Right ventricle myocardium inferior (tissue), 1 donor: ENCODE data around the gene PRKAR1B. TPM values are rescaled to one million over a fixed set of nuclear protein-coding genes. Genes with fewer than 3 reads are reported as not detected.
"Not testable (repeated sequence)": the region's sequence is repeated elsewhere in the genome, so short reads cannot be mapped to it uniquely, and the experiment has no call there.

Experiments used
- ATAC-seq: fragments of 200-7000 bp; cut with Tn5 transposase; one replicate; pipeline ENCODE4 v1.9.1; 2020; ENCODE audit warnings: mild to moderate bottlenecking, moderate library complexity
- DNase-seq: peaks from one replicate; pipeline ENCODE4 v3.0.0; 2021; ENCODE audit errors: missing footprints
- intact Hi-C: fragments of 100-400 bp; cut with DNase I; formaldehyde crosslinking; loops from one replicate; pipeline ENCODE4 v1.11.0; 2022
- total RNA-seq: library from RNA; stranded (reverse); fragmentation: NEBNext Ultra II Directional; extraction: Animal tissue kit (Norgen Biotek cat#: 25700); gene quantifications from one replicate; pipeline ENCODE4 v1.2.1, GENCODE V29; 2021
- donor health status: DM: no; HTN: yes; CAD: no; lungs with severe emphysema.

Gene PRKAR1B
- total RNA-seq, 1 donor from 2014 or later: 16.7 TPM

DNA sequence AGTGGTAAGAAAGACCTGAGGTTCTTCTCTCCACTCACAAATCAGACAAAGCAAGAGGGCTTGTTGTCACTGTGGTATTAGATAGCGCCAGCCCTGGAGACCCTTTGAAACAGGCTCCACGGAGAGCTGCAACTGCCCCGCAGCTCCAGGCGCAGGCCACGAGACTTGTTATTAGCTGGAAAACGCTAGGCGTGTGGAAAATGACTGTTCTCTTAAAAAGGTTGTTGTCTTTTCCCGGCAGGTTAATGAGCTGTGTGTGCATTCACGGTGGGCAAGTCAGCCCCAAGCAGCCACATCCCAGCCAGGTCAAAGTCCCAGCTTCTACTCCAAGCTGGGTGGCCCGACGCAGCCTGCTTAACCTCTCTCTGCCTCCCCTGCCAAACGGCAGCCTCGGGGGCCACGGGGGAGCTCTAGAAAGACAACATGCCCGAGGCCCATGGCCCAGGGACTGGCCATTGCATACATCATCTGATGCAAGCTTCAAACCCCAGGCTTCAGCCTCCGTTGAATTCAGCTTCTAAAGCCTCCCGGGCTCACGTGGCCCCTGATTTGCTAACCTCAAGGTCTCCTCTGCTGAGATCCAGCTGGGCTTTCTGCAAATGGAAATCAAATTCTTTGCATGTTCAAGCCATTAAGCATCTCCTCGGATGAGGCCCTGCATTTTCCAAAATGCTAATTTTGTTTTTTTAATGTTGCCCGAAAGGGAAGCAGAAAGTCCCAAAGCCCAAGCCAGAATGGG, 61.9 kb downstream of the PRKAR1B start:
- intact Hi-C loops: loop anchor here (2.0 to 5.0 kb wide), 3 partner anchors 37 to 144 kb away; partner anchors contain the start of genes DNAAF5 and PRKAR1B
- ATAC-seq (no peak), DNase-seq (no peak)

DNA sequence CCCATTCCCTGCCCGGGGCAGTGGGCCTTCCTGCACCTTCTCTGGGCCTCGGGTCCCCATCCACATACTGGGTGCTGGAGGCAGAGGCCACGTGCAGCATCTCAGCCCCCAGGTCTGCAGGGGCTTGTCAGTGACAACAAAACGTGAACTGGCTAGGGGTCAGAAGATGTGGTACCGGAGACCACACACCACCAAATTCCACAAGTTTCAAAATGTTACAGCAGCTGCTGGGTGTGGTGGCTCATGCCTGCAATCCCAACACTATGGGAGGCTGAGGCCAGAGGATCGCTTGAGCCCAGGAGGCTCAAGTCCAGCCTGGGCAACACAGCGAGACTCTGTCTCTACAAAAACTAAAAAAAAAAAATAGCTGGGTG, 62.7 kb downstream of the PRKAR1B start:
- intact Hi-C loops: loop anchor here (2.0 kb wide), 1 partner anchor 144 kb away; no protein-coding TSS in a partner anchor
- ATAC-seq (no peak), DNase-seq (no peak)

DNA sequence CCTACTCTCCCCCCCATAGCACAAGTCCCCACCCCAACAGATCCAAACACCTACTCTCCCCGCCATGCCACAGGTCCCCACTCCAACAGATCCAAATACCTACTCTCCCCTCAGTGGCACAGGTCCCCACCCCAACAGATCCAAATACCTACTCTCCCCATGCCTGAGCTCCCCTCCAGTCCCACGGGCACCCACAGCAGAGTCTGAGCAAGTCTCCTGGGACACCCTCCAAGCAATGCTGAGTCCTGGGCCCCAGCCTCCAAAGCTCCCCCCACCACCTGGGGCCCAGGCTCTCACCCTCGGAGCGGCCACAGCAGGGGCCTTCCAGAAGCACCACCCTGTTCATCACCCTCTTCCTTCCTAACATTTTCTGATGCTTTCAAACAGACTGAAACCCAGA, 64.5 kb downstream of the PRKAR1B start:
- intact Hi-C loops: no loop called here
- DNase-seq: no peak
- ATAC-seq: no peak

DNA sequence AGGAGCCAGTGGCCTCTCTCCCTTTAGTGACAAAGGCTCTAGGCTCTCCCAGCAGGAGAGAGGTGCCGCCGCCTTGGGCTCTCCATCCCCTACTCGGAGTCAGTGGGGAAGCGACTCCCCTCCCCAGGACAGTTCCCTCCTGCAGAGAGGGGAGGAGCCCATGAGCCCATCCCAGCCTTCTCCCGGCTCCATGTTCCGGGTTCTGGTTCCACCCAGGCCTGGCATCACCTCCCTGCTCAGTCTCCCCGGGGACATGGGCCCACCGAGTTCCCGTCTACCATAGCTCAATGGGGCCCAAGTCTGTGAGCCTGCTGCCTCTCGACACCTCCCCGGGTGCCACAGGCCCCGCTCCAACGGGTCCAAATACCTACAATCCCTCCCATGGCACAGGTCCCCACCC, 67.1 kb downstream of the PRKAR1B start:
- ATAC-seq (no peak), DNase-seq (no peak)
- intact Hi-C loops: no loop called here

DNA sequence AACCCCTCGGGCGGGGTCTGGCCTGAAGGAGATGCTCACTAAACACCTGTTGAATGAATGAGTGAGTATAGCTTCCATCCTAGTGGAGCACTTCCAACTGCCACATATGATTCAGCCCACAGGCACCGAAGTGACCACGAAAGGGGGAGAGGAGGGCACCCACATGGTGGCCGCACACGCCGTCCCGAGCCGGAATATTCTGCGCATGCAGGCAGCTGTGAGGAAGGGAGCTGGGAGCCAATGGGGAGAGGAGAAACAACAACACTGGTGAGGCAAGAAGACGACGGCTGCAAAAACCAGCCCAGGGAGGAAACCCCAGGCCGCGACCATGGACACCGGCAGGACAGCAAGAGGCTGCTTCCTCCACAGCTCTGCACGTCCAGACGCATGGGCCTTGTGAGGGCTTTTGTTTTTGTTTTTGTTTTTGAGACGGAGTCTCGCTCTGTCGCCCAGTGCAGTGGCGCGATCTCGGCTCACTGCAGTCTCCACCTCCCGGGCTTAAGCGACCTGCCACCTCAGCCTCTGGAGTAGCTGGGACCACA, 67.7 kb downstream of the PRKAR1B start:
- no peak for DNase-seq
- intact Hi-C loops: no loop called here
- no peak for ATAC-seq

DNA sequence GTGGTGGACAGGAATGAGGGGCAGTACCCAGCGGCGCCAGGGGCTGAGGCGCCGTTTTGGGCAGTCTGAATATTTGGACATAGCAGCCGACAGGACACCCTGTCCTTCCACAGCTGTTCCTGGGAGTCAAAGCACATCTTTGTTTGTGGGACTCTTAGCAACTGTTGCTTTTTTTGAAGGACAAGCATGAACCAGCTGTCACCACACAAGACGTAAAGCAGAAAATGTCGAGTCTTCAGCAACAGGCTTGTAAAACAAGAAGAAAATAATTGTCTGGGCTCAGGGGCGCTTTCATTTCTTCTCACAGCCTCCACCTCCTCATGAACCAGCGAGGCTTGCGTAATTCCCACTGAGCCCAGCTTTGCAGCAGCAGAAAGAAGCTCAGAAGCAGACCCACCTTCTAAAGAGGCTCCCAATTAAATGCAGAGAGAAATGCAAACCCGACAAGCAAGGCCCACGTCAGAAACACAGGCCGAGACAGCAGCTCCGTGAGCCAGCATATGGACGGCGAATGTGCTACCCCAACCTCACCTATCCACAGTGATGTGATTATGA, 69.4 kb downstream of the PRKAR1B start:
- no peak for DNase-seq
- peak; percentile 93 for ATAC-seq
- intact Hi-C loops: no loop called here

DNA sequence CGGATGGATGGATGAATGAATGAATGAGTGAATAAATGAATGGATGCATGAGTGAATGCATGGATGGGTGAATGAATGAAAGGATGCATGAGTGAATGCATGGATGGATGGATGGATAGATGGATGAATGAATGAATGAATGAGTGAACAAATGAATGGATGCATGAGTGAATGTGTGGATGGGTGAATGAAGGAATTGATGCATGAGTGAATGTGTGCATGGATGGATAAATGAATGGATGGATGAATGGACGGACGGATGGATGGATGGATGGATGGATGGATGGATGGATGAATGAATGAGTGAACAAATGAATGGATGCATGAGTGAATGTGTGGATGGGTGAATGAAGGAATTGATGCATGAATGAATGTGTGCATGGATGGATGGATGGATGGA, 70.1 kb downstream of the PRKAR1B start:
- DNase-seq, ATAC-seq, intact Hi-C loops: not testable (repeated sequence)

DNA sequence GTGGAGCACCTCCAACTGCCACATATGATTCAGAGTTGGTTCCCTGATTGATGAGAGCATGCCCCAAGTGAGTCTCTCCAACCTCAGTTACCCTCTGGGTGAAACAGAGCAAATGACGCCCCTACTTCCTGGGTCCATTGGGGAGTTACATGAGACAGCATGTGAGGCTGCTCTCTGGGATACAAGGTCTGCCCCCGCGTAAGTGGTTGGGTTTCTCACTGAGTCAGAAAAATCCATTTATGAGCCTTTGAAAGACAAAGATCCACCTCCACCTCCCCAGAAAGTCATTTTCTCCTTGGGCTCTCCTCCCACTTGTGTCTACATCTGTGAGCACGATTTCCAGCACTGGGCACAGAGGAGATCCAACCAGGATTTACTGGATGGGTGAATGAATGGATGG, 71.3 kb downstream of the PRKAR1B start:
- intact Hi-C loops: no loop called here
- ATAC-seq: no peak
- no peak for DNase-seq

DNA sequence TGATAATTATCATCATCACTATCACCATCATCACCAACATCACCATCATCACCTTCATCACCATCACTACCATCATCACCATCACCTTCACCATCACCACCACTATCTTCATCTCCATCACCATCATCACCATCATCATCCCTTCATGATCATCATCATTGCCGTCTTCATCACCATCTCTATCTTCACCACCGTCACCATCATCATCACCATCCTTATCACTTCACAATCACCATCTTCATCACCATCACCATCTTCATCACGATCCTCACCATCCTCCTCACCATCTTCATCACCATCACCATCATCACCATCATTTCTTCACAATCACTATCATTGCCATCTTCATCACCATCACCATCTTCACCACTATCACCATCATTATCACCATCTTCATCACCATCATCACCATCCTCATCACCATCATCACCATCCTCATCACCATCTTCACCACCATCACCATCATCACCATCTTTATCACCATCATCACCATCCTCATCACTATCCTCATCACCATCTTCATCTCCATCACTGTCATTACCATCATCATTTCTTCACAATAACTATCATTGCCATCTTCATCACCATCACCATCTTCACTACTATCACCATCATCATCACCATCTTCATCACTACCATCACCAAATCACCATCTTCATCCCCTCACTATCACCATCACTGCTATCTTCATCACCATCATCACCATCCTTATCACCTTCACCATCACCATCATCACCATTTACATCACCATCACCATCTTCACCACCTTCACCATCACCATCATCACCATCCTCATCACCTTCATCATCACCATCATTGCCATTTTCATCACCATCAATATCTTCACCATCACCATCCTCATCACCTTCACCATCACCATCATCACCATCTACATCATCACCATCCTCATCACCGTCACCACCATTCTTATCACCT, 73.0 kb downstream of the PRKAR1B start:
- DNase-seq (no peak), ATAC-seq (no peak)
- intact Hi-C loops: no loop called here

DNA sequence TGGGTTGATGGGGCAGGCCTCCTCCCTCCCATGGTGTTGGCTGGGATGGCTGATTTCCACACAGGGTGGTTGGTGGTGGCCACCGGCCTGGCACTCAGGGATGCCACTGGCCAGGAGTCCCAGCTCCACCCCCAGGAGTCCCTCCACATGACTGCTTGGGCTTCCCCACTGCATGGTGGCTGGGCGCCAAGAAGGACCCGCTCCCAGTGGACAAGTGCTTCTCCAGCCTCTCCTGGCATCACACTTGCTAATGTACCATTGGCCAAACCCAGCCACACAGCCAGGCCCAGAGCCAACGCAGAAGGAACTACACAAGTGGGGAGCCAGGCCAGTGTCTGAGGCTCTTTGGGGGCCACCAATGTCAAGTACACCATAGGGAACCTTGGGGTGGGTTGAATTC, 74.2 kb downstream of the PRKAR1B start:
- intact Hi-C loops: no loop called here

DNA sequence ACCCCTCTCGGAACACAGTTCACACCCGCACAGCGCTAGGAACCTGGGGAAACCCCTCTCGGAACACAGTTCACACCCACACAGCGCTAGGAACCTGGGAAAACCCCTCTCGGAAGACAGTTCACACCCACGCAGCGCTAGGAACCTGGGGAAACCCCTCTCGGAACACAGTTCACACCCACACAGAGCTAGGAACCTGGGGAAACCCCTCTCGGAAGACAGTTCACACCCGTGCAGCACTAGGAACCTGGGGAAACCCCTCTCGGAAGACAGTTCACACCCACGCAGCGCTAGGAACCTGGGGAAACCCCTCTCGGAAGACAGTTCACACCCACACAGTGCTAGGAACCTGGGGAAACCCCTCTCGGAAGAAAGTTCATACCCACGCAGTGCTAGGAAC, 74.9 kb downstream of the PRKAR1B start:
- ATAC-seq, DNase-seq, intact Hi-C loops: not testable (repeated sequence)

More for the DNA sequence above, 74.2 kb downstream of the PRKAR1B start:
- DNase-seq: no peak
- no peak for ATAC-seq

DNA sequence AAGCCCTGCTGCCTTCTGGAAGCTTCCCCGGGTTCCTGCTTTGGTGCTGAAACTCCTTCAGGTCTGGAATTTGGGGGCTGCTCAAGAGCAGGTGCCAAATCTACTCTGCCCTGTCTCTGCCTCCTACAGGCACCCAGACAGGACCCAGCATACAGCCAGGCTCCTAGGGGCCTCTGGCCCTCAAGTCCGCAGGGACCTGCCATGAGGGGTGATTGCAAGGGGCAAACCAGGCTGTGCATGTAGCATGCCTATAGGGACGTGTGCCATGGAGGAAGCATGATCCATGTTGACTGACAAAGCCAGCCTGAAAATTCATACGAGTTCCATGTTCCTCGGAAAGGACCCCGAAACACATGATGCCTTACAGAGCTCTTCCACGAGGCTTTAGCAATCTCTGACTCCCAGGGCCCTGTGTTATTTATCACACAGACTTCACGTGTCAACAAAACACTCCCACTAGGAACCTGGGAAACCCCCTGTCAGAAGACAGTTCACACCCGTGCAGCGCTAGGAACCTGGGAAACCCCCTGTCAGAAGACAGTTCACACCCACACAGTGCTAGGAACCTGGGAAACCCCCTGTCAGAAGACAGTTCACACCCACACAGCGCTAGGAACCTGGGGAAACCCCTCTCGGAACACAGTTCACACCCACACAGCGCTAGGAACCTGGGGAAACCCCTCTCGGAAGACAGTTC, 75.9 kb downstream of the PRKAR1B start:
- intact Hi-C loops: no loop called here
- no peak for ATAC-seq
- no peak for DNase-seq

DNA sequence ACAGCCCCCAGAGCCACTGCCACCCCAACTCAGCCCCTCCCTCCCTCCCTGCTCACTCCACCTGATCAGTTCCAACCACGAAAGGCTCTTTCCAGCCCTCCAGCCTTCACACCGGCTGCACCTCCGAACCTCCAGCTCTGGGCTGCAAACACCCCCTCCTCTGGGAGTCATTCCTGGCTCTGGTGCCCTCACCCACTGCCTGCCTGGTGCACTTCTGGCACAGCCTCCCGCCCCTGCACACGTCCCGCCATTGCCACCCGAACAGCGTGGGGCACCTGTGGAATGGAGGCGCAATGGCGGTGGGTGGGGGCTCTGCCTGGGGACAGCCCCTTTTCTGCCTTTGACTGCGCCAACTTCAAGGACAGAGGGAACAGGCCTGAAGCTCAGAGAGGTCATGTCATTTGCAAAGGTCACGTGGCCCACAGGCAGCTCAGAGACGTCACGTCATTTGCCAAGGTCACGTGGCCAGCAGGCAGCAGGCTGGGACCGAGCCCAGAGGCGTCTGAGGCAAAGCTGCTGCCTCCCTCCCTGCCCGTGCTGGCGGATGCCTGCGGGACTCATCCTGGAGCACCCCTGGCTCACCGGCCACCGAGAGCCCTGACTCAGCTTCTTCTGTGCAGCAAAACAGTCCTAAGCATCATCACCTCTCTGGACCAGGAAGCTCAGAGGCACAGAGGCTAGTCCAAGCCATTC, 76.6 kb downstream of the PRKAR1B start:
- intact Hi-C loops: no loop called here
- ATAC-seq (peak; percentile 93), DNase-seq (peak; percentile 88)

DNA sequence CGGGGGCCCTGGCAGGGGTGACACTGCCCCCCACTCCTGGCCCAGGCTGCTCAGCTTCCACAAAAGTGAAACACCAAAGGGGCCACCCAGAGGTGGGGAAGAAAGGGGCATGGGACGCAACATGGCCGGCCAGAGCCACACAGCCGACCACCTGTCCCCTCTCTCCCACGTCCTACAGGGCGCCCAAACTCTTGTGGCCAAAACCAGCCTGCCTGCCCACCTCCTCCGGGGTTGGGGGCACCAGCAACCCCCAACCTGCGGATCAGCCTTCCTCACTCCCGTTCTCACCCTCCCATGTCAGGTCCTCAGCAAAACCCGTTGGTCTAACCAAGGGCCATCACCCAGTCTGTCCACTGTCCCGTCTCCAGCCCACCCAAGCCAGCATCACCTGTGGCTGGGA, 80.1 kb downstream of the PRKAR1B start:
- DNase-seq: no peak
- intact Hi-C loops: no loop called here

DNA sequence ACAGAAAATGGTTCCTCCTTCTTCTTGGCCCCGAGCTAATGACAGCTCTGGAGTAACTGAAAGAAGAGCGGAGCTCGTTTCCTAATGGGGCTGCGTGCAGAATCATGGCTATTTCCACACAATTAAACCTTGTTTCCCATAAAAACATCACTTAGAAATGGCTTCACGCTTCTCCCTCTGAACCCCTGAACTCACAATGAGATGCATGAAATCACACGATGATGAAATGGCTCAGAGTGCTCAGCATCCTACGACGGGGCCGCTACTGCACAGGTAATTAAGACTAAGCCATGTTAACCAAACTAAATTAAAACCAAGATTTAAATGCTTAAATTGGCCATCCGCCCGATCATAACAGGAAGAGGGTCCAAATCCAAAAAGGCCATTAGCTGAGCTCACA, 80.6 kb downstream of the PRKAR1B start:
- ATAC-seq (no peak), DNase-seq (no peak)
- intact Hi-C loops: no loop called here

More for the DNA sequence above, 80.1 kb downstream of the PRKAR1B start:
- no peak for ATAC-seq

DNA sequence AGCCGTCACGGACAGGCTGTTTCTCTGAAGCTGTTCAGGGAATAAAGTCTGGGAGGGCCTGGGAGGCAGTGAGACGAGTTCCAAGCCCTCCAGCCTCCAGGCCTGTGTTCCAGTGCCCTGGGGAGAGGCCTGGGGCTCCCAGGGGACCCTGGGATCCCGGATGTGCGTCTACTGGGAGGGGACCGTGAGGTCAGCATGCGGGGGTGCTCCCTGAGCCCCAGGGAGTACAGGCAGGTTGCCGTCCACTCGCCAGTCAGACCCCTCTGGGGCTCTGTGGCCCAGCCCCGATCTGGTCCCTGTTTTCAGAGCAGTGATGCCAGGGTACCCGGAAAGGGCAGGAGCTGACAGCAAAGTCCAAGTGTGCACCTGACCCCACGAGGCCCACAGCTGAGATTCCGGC, 81.5 kb downstream of the PRKAR1B start:
- intact Hi-C loops: no loop called here
- no peak for ATAC-seq
- DNase-seq: no peak

DNA sequence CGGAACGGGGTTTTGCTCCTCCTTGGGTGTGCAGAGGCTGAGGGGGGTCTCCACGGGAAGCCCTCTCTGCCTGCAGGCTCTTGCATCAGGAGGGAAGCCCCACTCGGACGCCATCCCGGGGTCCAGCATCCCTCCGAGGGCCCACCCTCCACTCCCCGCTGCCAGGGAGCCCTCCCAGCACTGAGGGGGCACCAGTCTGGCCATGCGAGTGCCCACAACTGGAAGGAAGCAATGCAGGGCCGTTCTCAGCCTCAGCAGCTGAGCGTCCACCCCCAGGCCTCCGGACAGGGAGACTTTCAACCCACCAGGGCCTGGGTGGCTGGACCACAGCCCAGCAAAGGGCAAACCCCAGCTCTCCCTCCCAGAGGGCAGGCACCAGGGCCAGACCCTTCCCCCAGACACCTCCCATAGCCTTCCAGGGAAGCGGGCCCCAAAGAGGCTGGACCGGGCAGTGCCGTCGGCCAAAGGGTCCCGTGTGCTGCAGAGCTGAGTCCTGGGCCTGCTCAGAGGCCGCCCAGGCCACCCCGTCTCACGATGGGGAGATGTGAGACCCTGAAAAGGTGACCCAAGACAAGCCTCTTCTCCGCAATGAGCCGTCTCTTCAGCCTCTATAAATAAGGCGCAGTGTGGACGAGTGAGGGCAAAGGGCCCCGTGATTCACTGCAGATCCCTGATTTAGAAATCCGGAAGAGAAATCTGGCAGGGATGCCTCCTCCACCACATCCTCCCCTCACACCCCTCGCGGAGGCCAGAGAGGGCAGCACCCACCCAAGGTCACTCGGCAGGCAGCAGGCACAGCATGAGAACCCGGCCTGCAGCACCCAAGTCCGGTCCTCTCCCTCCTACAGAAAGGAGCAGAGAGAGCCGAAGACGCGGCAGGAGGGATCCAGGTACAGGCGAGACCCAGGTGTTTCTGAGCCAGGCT, 82.4 kb downstream of the PRKAR1B start:
- ATAC-seq: peak; percentile 78

More for the DNA sequence above, 82.4 kb downstream of the PRKAR1B start:
- DNase-seq: no peak
- intact Hi-C loops: loop anchor here (5.0 kb wide), 2 partner anchors 88 to 122 kb away; no protein-coding TSS in a partner anchor
